ENCODE data around the gene COL6A6. TPM values are rescaled to one million over a fixed set of nuclear protein-coding genes. Genes with fewer than 3 reads are reported as not detected.
"Not testable (repeated sequence)": the region's sequence is repeated elsewhere in the genome, so short reads cannot be mapped to it uniquely, and the experiment has no call there.

COL6A6 gene
- total RNA-seq, 1 experiment from 2014 or later = not detected

GRCh38 chr3:130543322-130543721 lies 26.3 kb downstream of the COL6A6 start:
- Histone ChIP-seq H3K27ac (no peak overlapping the region), H2AFZ (no peak overlapping the region), H3F3A (ENCODE audit: insufficient read depth, low read depth) (no peaks in the 10 kb centered on the region), H3K36me3 (ENCODE audit: low read depth) (no peaks in the 10 kb centered on the region), H3K9me3 (ENCODE audit: insufficient read depth, low read depth) (no peaks in the 10 kb centered on the region), H4K20me1 (ENCODE audit: insufficient read depth) (no peaks in the 10 kb centered on the region), H3K4me2 (no peak overlapping the region), H3K4me1 (replicated peaks; ENCODE audit: insufficient read depth) (no peaks in the 10 kb centered on the region), H3K9me2 (ENCODE audit: insufficient read depth) (no peaks in the 10 kb centered on the region), H3K79me2 (ENCODE audit: low read depth) (no peaks in the 10 kb centered on the region), H3K4me3 (no peak overlapping the region), H3K27me3 (ENCODE audit: insufficient read depth, low read depth) (peaks cover 31% of the 10 kb centered on the region)
- ChIA-PET CTCF (no interaction called here), POLR2A (ENCODE audit: unreplicated experiment) (no interaction called here)
- BruUV-seq (replicated peaks) = no TSS peak
- TF ChIP-seq CTCF (conservative IDR thresholded peaks at IDR 0.05) (no peak), EZH2 (IDR thresholded peaks at IDR 0.05; ENCODE audit: low read depth) (no peak)
- DNase-seq = no peak
- intact Hi-C loops (cut with micrococcal nuclease; ENCODE audit: unreplicated experiment) = no loop called here

- intact Hi-C loops (cut with micrococcal nuclease; ENCODE audit: unreplicated experiment) = no loop called here
- Histone ChIP-seq H3K4me2 (no peak overlapping the region), H2AFZ (no peak overlapping the region), H3F3A (ENCODE audit: insufficient read depth, low read depth) (no peaks in the 10 kb centered on the region), H3K27ac (no peak overlapping the region), H3K4me1 (replicated peaks; ENCODE audit: insufficient read depth) (no peaks in the 10 kb centered on the region), H4K20me1 (ENCODE audit: insufficient read depth) (no peaks in the 10 kb centered on the region), H3K36me3 (ENCODE audit: low read depth) (no peaks in the 10 kb centered on the region), H3K9me2 (ENCODE audit: insufficient read depth) (no peaks in the 10 kb centered on the region), H3K27me3 (ENCODE audit: insufficient read depth, low read depth) (peaks cover 29% of the 10 kb centered on the region; the same call in 1 of the 2 replicates), H3K4me3 (no peak overlapping the region), H3K9me3 (ENCODE audit: insufficient read depth, low read depth) (no peaks in the 10 kb centered on the region), H3K79me2 (ENCODE audit: low read depth) (no peaks in the 10 kb centered on the region)
- no TSS peak for BruUV-seq (replicated peaks)
- ChIA-PET POLR2A (ENCODE audit: unreplicated experiment) (no interaction called here), CTCF (no interaction called here)
- TF ChIP-seq CTCF (conservative IDR thresholded peaks at IDR 0.05) (no peak), EZH2 (IDR thresholded peaks at IDR 0.05; ENCODE audit: low read depth) (no peak)
- no peak for DNase-seq
Measured at GRCh38 chr3:130546920-130547679, 30.1 kb downstream of the COL6A6 start.

- H3K4me3 ChIP-seq; H3K9me3 ChIP-seq (ENCODE audit: insufficient read depth, low read depth); H3K4me1 ChIP-seq (replicated peaks; ENCODE audit: insufficient read depth); H3F3A ChIP-seq (ENCODE audit: insufficient read depth, low read depth); H2AFZ ChIP-seq; POLR2A ChIA-PET (ENCODE audit: unreplicated experiment); H3K79me2 ChIP-seq (ENCODE audit: low read depth); H3K27ac ChIP-seq; H4K20me1 ChIP-seq (ENCODE audit: insufficient read depth); DNase-seq; H3K4me2 ChIP-seq; H3K9me2 ChIP-seq (ENCODE audit: insufficient read depth); H3K36me3 ChIP-seq (ENCODE audit: low read depth); BruUV-seq (replicated peaks); CTCF ChIA-PET; intact Hi-C loops (cut with micrococcal nuclease; ENCODE audit: unreplicated experiment): not testable (repeated sequence)
- peaks cover 29% of the 10 kb centered on the region; the same call in 1 of the 2 replicates for H3K27me3 ChIP-seq (ENCODE audit: insufficient read depth, low read depth)
Measured at GRCh38 chr3:130547680-130548065, 30.7 kb downstream of the COL6A6 start.

- no peaks in the 10 kb centered on the region for H3K79me2 ChIP-seq (ENCODE audit: low read depth)
- BruUV-seq (replicated peaks) = no TSS peak
- no peak overlapping the region for H2AFZ ChIP-seq
- intact Hi-C loops (cut with micrococcal nuclease; ENCODE audit: unreplicated experiment) = no loop called here
- CTCF ChIA-PET = no interaction called here
- POLR2A ChIA-PET (ENCODE audit: unreplicated experiment) = no interaction called here
- no peaks in the 10 kb centered on the region for H4K20me1 ChIP-seq (ENCODE audit: insufficient read depth)
- no peaks in the 10 kb centered on the region for H3F3A ChIP-seq (ENCODE audit: insufficient read depth, low read depth)
- H3K36me3 ChIP-seq (ENCODE audit: low read depth) = no peaks in the 10 kb centered on the region
- no peaks in the 10 kb centered on the region for H3K9me3 ChIP-seq (ENCODE audit: insufficient read depth, low read depth)
- no peak overlapping the region for H3K4me3 ChIP-seq
- peaks cover 29% of the 10 kb centered on the region; the same call in 1 of the 2 replicates for H3K27me3 ChIP-seq (ENCODE audit: insufficient read depth, low read depth)
- TF ChIP-seq EZH2 (IDR thresholded peaks at IDR 0.05; ENCODE audit: low read depth) (no peak), CTCF (conservative IDR thresholded peaks at IDR 0.05) (no peak)
- H3K4me1 ChIP-seq (replicated peaks; ENCODE audit: insufficient read depth) = no peaks in the 10 kb centered on the region
- no peak overlapping the region for H3K27ac ChIP-seq
- H3K4me2 ChIP-seq = no peak overlapping the region
- H3K9me2 ChIP-seq (ENCODE audit: insufficient read depth) = no peaks in the 10 kb centered on the region
- no peak for DNase-seq
Measured at GRCh38 chr3:130548356-130548755, 31.4 kb downstream of the COL6A6 start.

Measured in PC-9 (cell line).